GM23338 (cell line): ENCODE results near the gene CTDSP1. TPM values are rescaled to one million over a fixed set of nuclear protein-coding genes. Genes with fewer than 3 reads are reported as not detected.

ENCODE experiments used
- ATAC-seq: fragments of 200-7000 bp; cut with Tn5 transposase; 3 replicates; pipeline ENCODE4 v1.9.1; 2020
- DNase-seq: peaks from one replicate; pipeline ENCODE4 v3.0.0-alpha.2; 2015; ENCODE audit warnings: low spot score
- H2AFZ ChIP-seq: fragments of 200-600 bp; sonication (generic); 2 replicates; pipeline ENCODE4 v1.8.0; 2016; ENCODE audit warnings: antibody characterized with exemption, mild to moderate bottlenecking, moderate library complexity
- H3F3A ChIP-seq: fragments of 200-600 bp; sonication (generic); replicated peaks from 2 replicates; pipeline ENCODE4 v1.8.0; 2017; ENCODE audit warnings: antibody characterized with exemption, mixed run types, low read depth
- H3K27ac ChIP-seq: fragments of 200-600 bp; sonication (generic); 2 replicates; pipeline ENCODE4 v1.6.1; 2016; ENCODE audit warnings: low read depth
- H3K27me3 ChIP-seq: fragments of 200-600 bp; sonication (generic); 2 replicates; pipeline ENCODE4 v1.8.0; 2016; ENCODE audit warnings: mild to moderate bottlenecking, mixed run types, moderate library complexity; ENCODE audit not compliant: insufficient read depth
- H3K36me3 ChIP-seq: fragments of 200-600 bp; sonication (generic); 2 replicates; pipeline ENCODE4 v1.8.0; 2016; ENCODE audit warnings: mild to moderate bottlenecking; ENCODE audit not compliant: insufficient read depth
- H3K4me1 ChIP-seq: fragments of 200-600 bp; sonication (generic); 2 replicates; pipeline ENCODE4 v1.8.0; 2016; ENCODE audit warnings: mild to moderate bottlenecking, moderate library complexity; ENCODE audit not compliant: insufficient read depth
- H3K4me2 ChIP-seq: fragments of 200-600 bp; sonication (generic); 2 replicates; pipeline ENCODE4 v1.7.1; 2017; ENCODE audit warnings: mixed run types
- H3K4me3 ChIP-seq: fragments of 200-600 bp; sonication (generic); 2 replicates; pipeline ENCODE4 v1.6.1; 2016; ENCODE audit warnings: mixed run types
- H3K79me2 ChIP-seq: fragments of 200-600 bp; sonication (generic); replicated peaks from 2 replicates; pipeline ENCODE4 v1.8.0; 2017; ENCODE audit warnings: mild to moderate bottlenecking; ENCODE audit not compliant: insufficient read depth
- H3K9me2 ChIP-seq: fragments of 200-600 bp; sonication (generic); 2 replicates; pipeline ENCODE4 v1.8.0; 2017; ENCODE audit not compliant: insufficient read depth
- H4K20me1 ChIP-seq: fragments of 200-600 bp; sonication (generic); replicated peaks from 2 replicates; pipeline ENCODE4 v1.8.0; 2017; ENCODE audit warnings: mild to moderate bottlenecking; ENCODE audit not compliant: insufficient read depth
- H3K27ac Mint-ChIP-seq: 2 replicates; pipeline ENCODE4 v1.8.0; 2020; ENCODE audit warnings: inconsistent platforms, mild to moderate bottlenecking, moderate library complexity, mixed read lengths
- H3K27me3 Mint-ChIP-seq: 3 replicates; pipeline ENCODE4 v1.8.0; 2022; ENCODE audit warnings: low read depth, mild to moderate bottlenecking, moderate library complexity, mixed read lengths, inconsistent platforms; ENCODE audit not compliant: insufficient read depth, poor library complexity
- H3K36me3 Mint-ChIP-seq: 3 replicates; pipeline ENCODE4 v1.8.0; 2021; ENCODE audit warnings: low read depth, mild to moderate bottlenecking, inconsistent platforms, moderate library complexity, mixed read lengths
- H3K4me1 Mint-ChIP-seq: 3 replicates; pipeline ENCODE4 v1.8.0; 2020; ENCODE audit warnings: mild to moderate bottlenecking, inconsistent platforms, mixed read lengths
- H3K4me3 Mint-ChIP-seq: 3 replicates; pipeline ENCODE4 v1.8.0; 2021; ENCODE audit warnings: moderate library complexity, mild to moderate bottlenecking, inconsistent platforms, mixed read lengths
- H3K9me3 Mint-ChIP-seq: 3 replicates; pipeline ENCODE4 v1.8.0; 2020; ENCODE audit warnings: moderate library complexity, mild to moderate bottlenecking, inconsistent platforms, mixed read lengths
- CREB1 ChIP-seq: fragments of 250-450 bp; sonication (Bioruptor Pico); IDR thresholded peaks from 2 replicates; pipeline ENCODE4 v1.5.0; 2020; ENCODE audit warnings: low read depth, mild to moderate bottlenecking, moderate library complexity
- EZH2 ChIP-seq: fragments of 200-600 bp; sonication (generic); IDR thresholded peaks from one replicate; pipeline ENCODE4 v1.8.0; 2017; ENCODE audit warnings: antibody characterized with exemption, mild to moderate bottlenecking, low read depth; ENCODE audit not compliant: unreplicated experiment
- EZH2phosphoT487 ChIP-seq: fragments of 200-600 bp; sonication (generic); IDR thresholded peaks from one replicate; pipeline ENCODE4 v1.8.1; 2018; ENCODE audit warnings: antibody characterized with exemption; ENCODE audit not compliant: unreplicated experiment
- JUNB ChIP-seq: IDR thresholded peaks from one replicate; pipeline ENCODE4 v1.6.1; 2016; ENCODE audit warnings: antibody characterized with exemption; ENCODE audit not compliant: unreplicated experiment
- NANOG ChIP-seq: IDR thresholded peaks from 2 replicates; pipeline ENCODE4 v1.6.1; 2016; ENCODE audit warnings: antibody characterized with exemption, borderline replicate concordance
- POLR2AphosphoS5 ChIP-seq: IDR thresholded peaks from 2 replicates; pipeline ENCODE4 v1.6.1; 2016; ENCODE audit warnings: antibody characterized with exemption, low read depth
- ZNF114 ChIP-seq: fragments of 250-450 bp; sonication (Bioruptor Pico); IDR thresholded peaks from 2 replicates; pipeline ENCODE4 v1.5.0; 2020; ENCODE audit warnings: mild to moderate bottlenecking, moderate library complexity
- ZNF331 ChIP-seq: fragments of 250-450 bp; sonication (Bioruptor Pico); IDR thresholded peaks from 2 replicates; pipeline ENCODE4 v1.5.0; 2020; ENCODE audit warnings: low read depth, mild to moderate bottlenecking, moderate library complexity
- polyA plus RNA-seq: library from polyadenylated mRNA; unstranded; fragments of >200 nt; fragmentation: Nextera tagmentation; extraction: Ambion mirVana; gene quantifications from 2 replicates; pipeline ENCODE4 v1.2.1, GENCODE V29; 2016
- total RNA-seq: library from RNA; depleted of rRNA; stranded (reverse); fragments of >200 nt; shearing (Covaris generic); gene quantifications from 2 replicates; pipeline ENCODE4 v1.2.3, GENCODE V29; 2014
- TF ChIP-seq, protein P1 (sequence below), 2 experiments: fragments of 200-600 bp in 1 of 2; sonication (generic) in 1 of 2; conservative IDR thresholded peaks; 2 replicates each; pipeline versions ENCODE4 v1.5.1 to v1.6.1; 2016 to 2017; ENCODE audit warnings: antibody characterized with exemption in 2 of 2, low read depth in 2 of 2, mild to moderate bottlenecking in 2 of 2, moderate library complexity in 1 of 2
- TF ChIP-seq, protein P2 (sequence below): IDR thresholded peaks from one replicate; pipeline ENCODE4 v1.6.1; 2018; ENCODE audit warnings: antibody characterized with exemption; ENCODE audit not compliant: unreplicated experiment

Gene CTDSP1
- total and polyA plus RNA-seq, 2 experiments from 2014 or later: 6.7 to 21.8 TPM

DNA sequence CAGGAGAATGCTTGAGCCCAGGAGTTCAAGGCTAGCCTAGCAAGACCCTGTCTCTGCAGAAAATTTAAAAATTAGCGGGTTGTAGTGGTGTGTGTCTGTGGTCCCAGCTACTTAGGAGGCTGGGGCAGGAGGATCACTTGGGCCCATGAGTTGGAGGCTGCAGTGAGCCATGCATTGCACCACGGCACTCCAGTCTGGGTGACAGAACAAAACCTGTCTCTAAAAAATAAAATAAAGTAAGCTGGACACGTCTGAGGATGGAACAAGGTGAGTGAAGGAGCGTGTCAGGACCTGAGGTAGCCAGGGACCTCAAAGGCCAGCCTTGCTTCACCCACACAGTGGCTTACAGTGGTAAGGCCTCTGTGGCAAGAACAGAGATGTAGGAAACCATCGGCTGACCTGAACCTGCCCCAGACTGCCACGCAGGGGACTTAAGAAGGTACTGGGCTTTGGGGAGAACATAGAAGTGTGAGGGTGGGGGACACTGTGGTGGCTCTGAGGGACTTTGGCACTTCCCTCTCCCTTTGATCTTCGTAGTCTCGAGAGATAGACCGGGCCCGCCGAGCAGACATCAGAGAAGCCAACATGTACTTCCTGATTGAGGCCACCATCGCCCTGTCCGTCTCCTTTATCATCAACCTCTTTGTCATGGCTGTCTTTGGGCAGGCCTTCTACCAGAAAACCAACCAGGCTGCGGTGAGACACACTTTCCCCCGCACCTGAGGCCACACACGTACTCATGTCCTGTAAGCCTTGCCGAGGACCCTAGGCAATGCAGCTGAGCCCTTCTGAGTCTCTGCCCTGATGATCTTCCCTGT is 10.1 kb upstream of the CTDSP1 start:
- Mint-ChIP-seq H3K4me1 (peaks cover 10% of the 10 kb centered on the region; the same call in 2 of the 3 replicates), H3K4me3 (no peak overlapping the region), H3K36me3 (no peaks in the 10 kb centered on the region), H3K27me3 (peaks cover 29% of the 10 kb centered on the region), H3K9me3 (no peaks in the 10 kb centered on the region), H3K27ac (no peak overlapping the region)
- Histone ChIP-seq H3K27me3 (peaks cover 23% of the 10 kb centered on the region), H3K4me2 (no peak overlapping the region), H3K9me2 (no peaks in the 10 kb centered on the region), H3K79me2 (no peaks in the 10 kb centered on the region), H4K20me1 (no peaks in the 10 kb centered on the region), H3K4me1 (peaks cover 6% of the 10 kb centered on the region; the same call in 1 of the 2 replicates), H3F3A (peaks cover 9% of the 10 kb centered on the region; the same call in 1 of the 2 replicates), H3K27ac (no peak overlapping the region), H3K4me3 (no peak overlapping the region), H2AFZ (no peak overlapping the region), H3K36me3 (no peaks in the 10 kb centered on the region)
- DNase-seq (no peak), ATAC-seq (no peak)
- no peak for TF ChIP-seq ZNF114 (CRISPR knock-in tag)

DNA sequence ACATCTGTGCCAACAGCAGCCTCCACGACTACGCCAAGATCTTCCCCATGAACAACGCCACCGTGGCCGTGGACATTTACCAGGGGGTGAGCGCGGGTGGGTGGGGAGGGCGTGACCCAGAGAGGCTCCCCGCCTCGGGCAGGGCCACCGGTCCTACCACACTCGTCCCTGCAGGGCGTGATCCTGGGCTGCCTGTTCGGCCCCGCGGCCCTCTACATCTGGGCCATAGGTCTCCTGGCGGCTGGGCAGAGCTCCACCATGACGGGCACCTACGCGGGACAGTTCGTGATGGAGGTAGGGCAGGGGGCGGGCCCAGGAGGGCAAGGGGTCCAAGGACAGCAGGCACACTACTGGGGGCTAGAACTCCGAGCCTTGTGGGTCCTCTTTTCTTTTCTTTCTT is 8.5 kb upstream of the CTDSP1 start:
- no peaks in the 10 kb centered on the region for H3K9me2 ChIP-seq
- TF ChIP-seq, protein P1, sequence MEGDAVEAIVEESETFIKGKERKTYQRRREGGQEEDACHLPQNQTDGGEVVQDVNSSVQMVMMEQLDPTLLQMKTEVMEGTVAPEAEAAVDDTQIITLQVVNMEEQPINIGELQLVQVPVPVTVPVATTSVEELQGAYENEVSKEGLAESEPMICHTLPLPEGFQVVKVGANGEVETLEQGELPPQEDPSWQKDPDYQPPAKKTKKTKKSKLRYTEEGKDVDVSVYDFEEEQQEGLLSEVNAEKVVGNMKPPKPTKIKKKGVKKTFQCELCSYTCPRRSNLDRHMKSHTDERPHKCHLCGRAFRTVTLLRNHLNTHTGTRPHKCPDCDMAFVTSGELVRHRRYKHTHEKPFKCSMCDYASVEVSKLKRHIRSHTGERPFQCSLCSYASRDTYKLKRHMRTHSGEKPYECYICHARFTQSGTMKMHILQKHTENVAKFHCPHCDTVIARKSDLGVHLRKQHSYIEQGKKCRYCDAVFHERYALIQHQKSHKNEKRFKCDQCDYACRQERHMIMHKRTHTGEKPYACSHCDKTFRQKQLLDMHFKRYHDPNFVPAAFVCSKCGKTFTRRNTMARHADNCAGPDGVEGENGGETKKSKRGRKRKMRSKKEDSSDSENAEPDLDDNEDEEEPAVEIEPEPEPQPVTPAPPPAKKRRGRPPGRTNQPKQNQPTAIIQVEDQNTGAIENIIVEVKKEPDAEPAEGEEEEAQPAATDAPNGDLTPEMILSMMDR (conservative IDR thresholded peaks at IDR 0.05; ENCODE audit: low read depth in 2 of 2): no peak
- TF ChIP-seq, protein P2, sequence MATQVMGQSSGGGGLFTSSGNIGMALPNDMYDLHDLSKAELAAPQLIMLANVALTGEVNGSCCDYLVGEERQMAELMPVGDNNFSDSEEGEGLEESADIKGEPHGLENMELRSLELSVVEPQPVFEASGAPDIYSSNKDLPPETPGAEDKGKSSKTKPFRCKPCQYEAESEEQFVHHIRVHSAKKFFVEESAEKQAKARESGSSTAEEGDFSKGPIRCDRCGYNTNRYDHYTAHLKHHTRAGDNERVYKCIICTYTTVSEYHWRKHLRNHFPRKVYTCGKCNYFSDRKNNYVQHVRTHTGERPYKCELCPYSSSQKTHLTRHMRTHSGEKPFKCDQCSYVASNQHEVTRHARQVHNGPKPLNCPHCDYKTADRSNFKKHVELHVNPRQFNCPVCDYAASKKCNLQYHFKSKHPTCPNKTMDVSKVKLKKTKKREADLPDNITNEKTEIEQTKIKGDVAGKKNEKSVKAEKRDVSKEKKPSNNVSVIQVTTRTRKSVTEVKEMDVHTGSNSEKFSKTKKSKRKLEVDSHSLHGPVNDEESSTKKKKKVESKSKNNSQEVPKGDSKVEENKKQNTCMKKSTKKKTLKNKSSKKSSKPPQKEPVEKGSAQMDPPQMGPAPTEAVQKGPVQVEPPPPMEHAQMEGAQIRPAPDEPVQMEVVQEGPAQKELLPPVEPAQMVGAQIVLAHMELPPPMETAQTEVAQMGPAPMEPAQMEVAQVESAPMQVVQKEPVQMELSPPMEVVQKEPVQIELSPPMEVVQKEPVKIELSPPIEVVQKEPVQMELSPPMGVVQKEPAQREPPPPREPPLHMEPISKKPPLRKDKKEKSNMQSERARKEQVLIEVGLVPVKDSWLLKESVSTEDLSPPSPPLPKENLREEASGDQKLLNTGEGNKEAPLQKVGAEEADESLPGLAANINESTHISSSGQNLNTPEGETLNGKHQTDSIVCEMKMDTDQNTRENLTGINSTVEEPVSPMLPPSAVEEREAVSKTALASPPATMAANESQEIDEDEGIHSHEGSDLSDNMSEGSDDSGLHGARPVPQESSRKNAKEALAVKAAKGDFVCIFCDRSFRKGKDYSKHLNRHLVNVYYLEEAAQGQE: no peak
- TF ChIP-seq EZH2 (no peak), NANOG (no peak), EZH2phosphoT487 (no peak), JUNB (no peak), POLR2AphosphoS5 (no peak), CREB1 (CRISPR knock-in tag) (no peak), ZNF114 (CRISPR knock-in tag) (no peak), ZNF331 (CRISPR knock-in tag) (no peak)

More for the DNA sequence above, 8.5 kb upstream of the CTDSP1 start:
- Histone ChIP-seq H3K4me1 (peaks cover 15% of the 10 kb centered on the region; the same call in 1 of the 2 replicates), H3K27me3 (peaks cover 19% of the 10 kb centered on the region), H3F3A (peaks cover 12% of the 10 kb centered on the region; the same call in 1 of the 2 replicates), H3K36me3 (no peaks in the 10 kb centered on the region), H3K79me2 (no peaks in the 10 kb centered on the region), H3K27ac (no peak overlapping the region), H3K4me3 (no peak overlapping the region), H2AFZ (no peak overlapping the region), H3K4me2 (no peak overlapping the region), H4K20me1 (no peaks in the 10 kb centered on the region)
- DNase-seq: no peak
- Mint-ChIP-seq H3K4me3 (no peak overlapping the region), H3K36me3 (no peaks in the 10 kb centered on the region), H3K27me3 (peaks cover 37% of the 10 kb centered on the region), H3K27ac (no peak overlapping the region), H3K4me1 (peaks cover 18% of the 10 kb centered on the region; the same call in 2 of the 3 replicates), H3K9me3 (no peaks in the 10 kb centered on the region)
- no peak for ATAC-seq
